ENCODE measurements around the gene CALCA.

- TF ChIP-seq CTCF (IDR thresholded peaks at IDR 0.05) (peak in 1 of 7 experiments; percentile 16), POLR2AphosphoS5 (IDR thresholded peaks at IDR 0.05) (no peak)
Observed at GRCh38 chr11:14969901-14970323, 2.2 kb downstream of the CALCA start.
